Heart left ventricle (tissue), 16 donors: Measurements from ENCODE around the gene DCDC2C. TPM values are rescaled to one million over a fixed set of nuclear protein-coding genes. Genes with fewer than 3 reads are reported as not detected.

ENCODE experiments used
- ATAC-seq, 4 donors: fragments of 200-7000 bp; cut with Tn5 transposase; one replicate each; pipeline ENCODE4 v1.9.1; 2020 to 2022; ENCODE audit warnings: moderate library complexity in 4 of 4, mild to moderate bottlenecking in 3 of 4, moderate number of reproducible peaks in 1 of 4
- DNase-seq, 5 donors: peaks; one replicate each; pipeline ENCODE4 v3.0.0-alpha.2; 2020
- H3K27ac ChIP-seq, 12 donors: fragments of 200-600 bp; sonication (generic) in 4 of 12; one replicate each; pipeline versions ENCODE4 v1.5.0 to v1.8.0; 2016 to 2022; ENCODE audit warnings: mild to moderate bottlenecking in 2 of 12
- H3K27me3 ChIP-seq, 9 donors: fragments of 200-600 bp; sonication (generic) in 2 of 9; one replicate each; pipeline versions ENCODE4 v1.5.1 to v1.8.0; 2016 to 2022; ENCODE audit warnings: mild to moderate bottlenecking in 3 of 9
- H3K36me3 ChIP-seq, 9 donors: fragments of 200-600 bp; sonication (generic) in 2 of 9; one replicate each; pipeline versions ENCODE4 v1.5.0 to v1.8.0; 2018 to 2022; ENCODE audit warnings: mild to moderate bottlenecking in 2 of 9
- H3K4me1 ChIP-seq, 12 donors: fragments of 200-600 bp; sonication (generic) in 4 of 12; one replicate each; pipeline versions ENCODE4 v1.5.0 to v1.8.0; 2016 to 2022; ENCODE audit warnings: mild to moderate bottlenecking in 3 of 12
- H3K4me3 ChIP-seq, 12 donors: fragments of 200-600 bp; sonication (generic) in 4 of 12; one replicate each; pipeline versions ENCODE4 v1.5.0 to v1.8.0; 2017 to 2022; ENCODE audit warnings: mild to moderate bottlenecking in 9 of 12, moderate library complexity in 4 of 12
- H3K9me3 ChIP-seq, 12 donors: fragments of 200-600 bp; sonication (generic) in 4 of 12; one replicate each; pipeline versions ENCODE4 v1.5.0 to v1.8.0; 2016 to 2022; ENCODE audit warnings: mild to moderate bottlenecking in 1 of 12
- CTCF ChIP-seq, 12 donors: fragments of 200-600 bp; sonication (generic) in 4 of 12; IDR thresholded peaks; one replicate each; pipeline versions ENCODE4 v1.5.0 to v1.8.0; 2018 to 2022; ENCODE audit warnings: antibody characterized with exemption in 12 of 12, mild to moderate bottlenecking in 5 of 12
- POLR2A ChIP-seq, 2 donors: fragments of 450-650 bp; IDR thresholded peaks; one replicate each; pipeline ENCODE4 v1.6.1; 2017; ENCODE audit warnings: antibody characterized with exemption in 2 of 2, mild to moderate bottlenecking in 2 of 2, moderate library complexity in 2 of 2
- WGBS, 4 donors: extraction: QIAGEN DNeasy Blood & Tissue Kit in 2 of 4; methylation state at CpG; one replicate each; pipeline versions ENCODE4 v1.1.5 to v1.1.7; 2013 to 2018; 5-methylcytosine and 5-hydroxymethylcytosine counted together
- intact Hi-C, 10 donors: fragments of 100-400 bp; cut with DNase I; formaldehyde crosslinking; loops; one replicate each; pipeline versions ENCODE4 v1.11.1 to v1.14.2; 2022
- polyA plus RNA-seq, 2 donors: library from polyadenylated mRNA; stranded (reverse); fragments of 200-250 nt; gene quantifications; one replicate each; pipeline ENCODE4 v1.2.3, GENCODE V29; 2013
- total RNA-seq, 9 donors: library from RNA; depleted of rRNA in 2 of 9; stranded (reverse); fragments of >200 nt in 2 of 9; fragmentation: NEBNext Ultra II Directional in 3 of 9; extraction: Animal tissue kit (Norgen Biotek cat#: 25700) in 3 of 9; gene quantifications; one replicate each; pipeline versions ENCODE4 v1.1.0 to v1.2.4, GENCODE V29; 2016 to 2023
- donor health status: ischemic (EF 13 %, LVEDD 7.1; RV severe dilation, severe dysfunction).
- donor health status: healthy with polysubstance abuse.
- donor health status: DM: no; HTN: yes; CAD: no.
- donor health status: DM: no; HTN: no; CAD: no.
- donor health status: ischemic (EF 25% LVEDD 6.9; RV normal size, moderate dysfunction).
- donor health status: ischemic (EF 25% LVEDD 5.7; RV mildly dilated, moderate dysfunction).
- donor health status: healthy.
- donor health status: DM: yes; HTN: yes; CAD: no.
- donor health status: ischemic (EF 35%, LVEDD 5.7; RV mildly dilated, moderate dysfunction).
- donor health status: nonischemic (EF 11% LVEDD 7.7; RV severe dilation, severe dysfunction).
- donor health status: DM: yes; HTN: yes; CAD: no.
- donor health status: PGD.
- donor health status: ischemic (EF 29% LVEDD 5.4; RV normal size, mild dysfunction).
- donor health status: nonischemic (EF 23%, LVEDD 6.1; RV moderate dilation, normal function).

Gene DCDC2C
- total and polyA plus RNA-seq, 11 donors = not detected

GRCh38 chr2:3830796-3831195 lies 127.4 kb downstream of the DCDC2C start:
- DNase-seq = no peak
- TF ChIP-seq POLR2A (IDR thresholded peaks at IDR 0.05) (no peak), CTCF (IDR thresholded peaks at IDR 0.05) (no peak)
- Histone ChIP-seq H3K36me3 (no peaks in the 10 kb centered on the region), H3K27ac (no peak overlapping the region), H3K4me1 (no peaks in the 10 kb centered on the region), H3K4me3 (no peak overlapping the region), H3K27me3 (no peaks in the 10 kb centered on the region), H3K9me3 (peaks cover 0 to 4% (median 0%) of the 10 kb centered on the region in 12 donors)
- WGBS, 4 donors = 71 to 79% (median 75%) methylated on average over 6 of the region's 6 CpGs
- ATAC-seq = no peak
- intact Hi-C loops = no loop called here

GRCh38 chr2:3837086-3837485 lies 133.7 kb downstream of the DCDC2C start:
- ATAC-seq = no peak
- intact Hi-C loops = no loop called here
- Histone ChIP-seq H3K27me3 (no peaks in the 10 kb centered on the region), H3K9me3 (peaks cover 0 to 4% (median 0%) of the 10 kb centered on the region in 12 donors), H3K27ac (no peak overlapping the region), H3K4me3 (no peak overlapping the region), H3K36me3 (no peaks in the 10 kb centered on the region), H3K4me1 (no peaks in the 10 kb centered on the region)
- TF ChIP-seq CTCF (IDR thresholded peaks at IDR 0.05) (no peak), POLR2A (IDR thresholded peaks at IDR 0.05) (no peak)
- 72 to 80% (median 76%) methylated on average over 7 of the region's 7 CpGs for WGBS, 4 donors
- no peak for DNase-seq

- ATAC-seq (no peak), DNase-seq (no peak)
- H3K27ac ChIP-seq = no peak overlapping the region
- WGBS, 4 donors = 83 to 92% (median 91%) methylated on average over 3 of the region's 3 CpGs
- no peak for TF ChIP-seq POLR2A (IDR thresholded peaks at IDR 0.05)
- TF ChIP-seq CTCF (IDR thresholded peaks at IDR 0.05) = no peak
- no peaks in the 10 kb centered on the region for H3K4me1 ChIP-seq
- H3K9me3 ChIP-seq = peaks cover 0 to 1% (median 0%) of the 10 kb centered on the region in 12 donors
- H3K27me3 ChIP-seq = no peaks in the 10 kb centered on the region
- no peaks in the 10 kb centered on the region for H3K36me3 ChIP-seq
- intact Hi-C loops = no loop called here
- H3K4me3 ChIP-seq = no peak overlapping the region
These were observed 135.0 kb downstream of the DCDC2C start for GRCh38 chr2:3838348-3838747.

GRCh38 chr2:3839476-3839875 lies 136.1 kb downstream of the DCDC2C start:
- ATAC-seq (no peak), DNase-seq (no peak)
- H3K27ac ChIP-seq = no peak overlapping the region
- H3K4me1 ChIP-seq = no peaks in the 10 kb centered on the region
- H3K27me3 ChIP-seq = no peaks in the 10 kb centered on the region
- TF ChIP-seq CTCF (IDR thresholded peaks at IDR 0.05) = no peak
- no peak for TF ChIP-seq POLR2A (IDR thresholded peaks at IDR 0.05)
- intact Hi-C loops = no loop called here
- H3K4me3 ChIP-seq = no peak overlapping the region
- H3K9me3 ChIP-seq = no peaks in the 10 kb centered on the region
- 12 to 17% (median 15%) methylated on average over 8 of the region's 8 CpGs for WGBS, 4 donors
- H3K36me3 ChIP-seq = no peaks in the 10 kb centered on the region
